GM12878 (cell line): ENCODE results near the gene COL20A1. TPM values are rescaled to one million over a fixed set of nuclear protein-coding genes. Genes with fewer than 3 reads are reported as not detected.

Experiments used
- ATAC-seq: fragments of 200-7000 bp; cut with Tn5 transposase; 3 replicates; pipeline ENCODE4 v1.9.1; 2020; ENCODE audit warnings: mild to moderate bottlenecking, moderate library complexity
- BruUV-seq: library from RNA; stranded (reverse); fragments of 400-500 nt; replicated peaks from 2 replicates; lab custom pipeline; 2021; lab: Mats Ljungman, UMichigan
- CTCF ChIA-PET: fragments of 300-600 bp; sonication (Branson Sonifier 250); formaldehyde crosslinking; extraction: SDS; loops from one replicate; lab custom pipeline; 2021; ENCODE audit warnings: inconsistent platforms; lab: Yijun Ruan, JAX
- POLR2A ChIA-PET: fragments of 350-600 bp; formaldehyde crosslinking; extraction: SDS; loops from one replicate; lab custom pipeline; 2021; ENCODE audit warnings: inconsistent platforms; lab: Charles Lee
- RAD21 ChIA-PET: fragments of 300-600 bp; sonication (Branson Sonifier 250); formaldehyde crosslinking; loops from one replicate; lab custom pipeline; 2023; ENCODE audit warnings: antibody characterized with exemption; ENCODE audit not compliant: unreplicated experiment; lab: Charles Lee
- SMC1A ChIA-PET: fragments of 300-600 bp; sonication (Branson Sonifier 250); formaldehyde crosslinking; loops from one replicate; lab custom pipeline; 2023; ENCODE audit not compliant: unreplicated experiment, uncharacterized antibody; lab: Charles Lee
- DNase-seq: peaks from one replicate; pipeline ENCODE4 v3.0.0-alpha.2; 2011; ENCODE audit warnings: low read depth, low spot score
- FAIRE-seq: peaks from 3 replicates; lab custom pipeline; 2011; peaks lifted over from hg19 to GRCh38; lab: Jason Lieb, UNC
- H2AFZ ChIP-seq: 2 replicates; pipeline ENCODE4 v1.6.0; 2011; ENCODE audit warnings: low read depth, low read length, control low read depth; ENCODE audit not compliant: control insufficient read depth
- H3K27ac ChIP-seq: 2 replicates; pipeline ENCODE4 v1.5.1; 2011; ENCODE audit warnings: control low read depth; ENCODE audit not compliant: control insufficient read depth, insufficient read depth
- H3K27me3 ChIP-seq, 2 experiments: replicated peaks in 1 of 2; 2 replicates each; pipeline versions ENCODE4 v1.6.0 to v1.6.1; 2011; ENCODE audit warnings: low read length in 1 of 2; ENCODE audit not compliant: control insufficient read depth in 2 of 2, insufficient read depth in 2 of 2
- H3K36me3 ChIP-seq, 2 experiments: 2 replicates each; pipeline ENCODE4 v1.5.1; 2011; ENCODE audit warnings: low read length in 1 of 2; ENCODE audit not compliant: control insufficient read depth in 2 of 2, insufficient read depth in 2 of 2
- H3K4me1 ChIP-seq: 2 replicates; pipeline ENCODE4 v1.6.1; 2011; ENCODE audit warnings: mild to moderate bottlenecking, low read length, moderate library complexity, mixed read lengths; ENCODE audit not compliant: control insufficient read depth, insufficient read depth
- H3K4me2 ChIP-seq: 2 replicates; pipeline ENCODE4 v1.6.0; 2011; ENCODE audit warnings: control low read depth; ENCODE audit not compliant: control insufficient read depth, insufficient read depth
- H3K4me3 ChIP-seq: fragments of 200-600 bp; sonication (generic); 2 replicates; pipeline ENCODE4 v1.5.1; 2016
- H3K79me2 ChIP-seq: 2 replicates; pipeline ENCODE4 v1.6.0; 2011; ENCODE audit warnings: low read length; ENCODE audit not compliant: control insufficient read depth, insufficient read depth
- H3K9ac ChIP-seq: 2 replicates; pipeline ENCODE4 v1.8.0; 2011; ENCODE audit warnings: low read length, control low read depth, mixed read lengths; ENCODE audit not compliant: control insufficient read depth, insufficient read depth
- H3K9me3 ChIP-seq: replicated peaks from 3 replicates; pipeline ENCODE4 v1.5.1; 2011; ENCODE audit warnings: mild to moderate bottlenecking, low read length; ENCODE audit not compliant: control insufficient read depth, insufficient read depth
- H4K20me1 ChIP-seq: 2 replicates; pipeline ENCODE4 v1.6.0; 2011; ENCODE audit not compliant: control insufficient read depth, insufficient read depth
- CHD2 ChIP-seq: IDR thresholded peaks from 2 replicates; pipeline ENCODE4 v1.6.1; 2011; ENCODE audit warnings: low read depth, low read length, improper control_type of control experiment, borderline replicate concordance
- CREB1 ChIP-seq: IDR thresholded peaks from 2 replicates; pipeline ENCODE4 v1.6.1; 2012; ENCODE audit warnings: low read depth, mild to moderate bottlenecking, inconsistent platforms
- ETV6 ChIP-seq, 2 experiments: fragments of 450-650 bp in 1 of 2; IDR thresholded peaks in 1 of 2; conservative IDR thresholded peaks in 1 of 2; 2 replicates each; pipeline ENCODE4 v1.6.1; 2014; ENCODE audit warnings: antibody characterized with exemption in 1 of 2, borderline replicate concordance in 1 of 2, low read depth in 1 of 2, mild to moderate bottlenecking in 1 of 2, moderate library complexity in 1 of 2
- JUND ChIP-seq: IDR thresholded peaks from 2 replicates; pipeline ENCODE4 v1.6.1; 2012; ENCODE audit warnings: low read depth, mild to moderate bottlenecking, low read length, improper control_type of control experiment, moderate library complexity
- KDM1A ChIP-seq: fragments of 200-600 bp; sonication (generic); IDR thresholded peaks from 2 replicates; pipeline ENCODE4 v1.6.1; 2016; ENCODE audit warnings: borderline replicate concordance
- MEF2B ChIP-seq: fragments of 450-650 bp; IDR thresholded peaks from 2 replicates; pipeline ENCODE4 v1.6.1; 2018; ENCODE audit warnings: mild to moderate bottlenecking, moderate library complexity; ENCODE audit not compliant: partially characterized antibody, poor library complexity, severe bottlenecking
- MLLT1 ChIP-seq: fragments of 450-650 bp; IDR thresholded peaks from 2 replicates; pipeline ENCODE4 v1.6.1; 2016; ENCODE audit warnings: mild to moderate bottlenecking
- PKNOX1 ChIP-seq: fragments of 450-650 bp; IDR thresholded peaks from 2 replicates; pipeline ENCODE4 v1.6.1; 2016; ENCODE audit warnings: mild to moderate bottlenecking
- RELB ChIP-seq: fragments of 450-650 bp; IDR thresholded peaks from 2 replicates; pipeline ENCODE4 v1.6.1; 2017; ENCODE audit warnings: low read depth, mild to moderate bottlenecking, moderate library complexity
- TCF3 ChIP-seq: IDR thresholded peaks from 2 replicates; pipeline ENCODE4 v1.6.1; 2012; ENCODE audit warnings: low read depth, mild to moderate bottlenecking, low read length, borderline replicate concordance; ENCODE audit not compliant: insufficient read depth
- ZBTB40 ChIP-seq: fragments of 450-650 bp; IDR thresholded peaks from 2 replicates; pipeline ENCODE4 v1.6.1; 2016; ENCODE audit warnings: mild to moderate bottlenecking, moderate library complexity, borderline replicate concordance
- WGBS: methylation state at CpG from one replicate; pipeline ENCODE4 v1.1.6; 2016; ENCODE audit warnings: low lambda C conversion rate; ENCODE audit not compliant: insufficient replicate concordance, insufficient coverage; ENCODE audit errors: missing lambda C conversion rate; 5-methylcytosine and 5-hydroxymethylcytosine counted together
- in situ Hi-C: fragments of 300-500 bp; cut with MboI; formaldehyde crosslinking; loops from 9 replicates; pipeline ENCODE4 v1.14.3; 2018; ENCODE audit warnings: mixed read lengths
- intact Hi-C: fragments of 100-400 bp; cut with micrococcal nuclease; formaldehyde crosslinking; loops from one replicate; pipeline ENCODE4 v1.14.2; 2022; ENCODE audit not compliant: unreplicated experiment
- polyA plus RNA-seq, 11 experiments: library from polyadenylated mRNA; depleted of rRNA in 4 of 11; unstranded in 6 of 11; stranded (reverse) in 5 of 11; fragments of >200 nt; fragmentation: Nextera tagmentation in 4 of 11; fragmentation: Illumina TruSeq in 1 of 11; extraction: Ambion mirVana in 4 of 11; extraction: Trizol in 1 of 11; gene quantifications; 1 replicate in 1 of 11; 2 replicates in 10 of 11; pipeline versions ENCODE4 v1.2.1 to v1.2.3, GENCODE V29; 2011 to 2016; ENCODE audit warnings: inconsistent platforms in 2 of 11, missing spikeins in 2 of 11, low read depth in 1 of 11
- total RNA-seq, 4 experiments: library from RNA; depleted of rRNA in 3 of 4; stranded (reverse); fragments of >200 nt in 3 of 4; fragmentation: Illumina TruSeq in 1 of 4; extraction: Trizol in 1 of 4; gene quantifications; 2 replicates each; pipeline versions ENCODE4 v1.2.1 to v1.2.3, GENCODE V29; 2013 to 2021

The COL20A1 gene
- total and polyA plus RNA-seq, 10 of the 15 experiments (the other 5 are each of a cell fraction or from before 2014, with no cell fraction given): not detected

GRCh38 chr20:63261060-63261794, 31.8 kb upstream of the COL20A1 start:
- H3K27me3 ChIP-seq: peaks cover 0 to 6% of the 10 kb centered on the region in 2 experiments; a peak in 2 of 4 replicates
- in situ Hi-C loops: no loop called here
- no peaks in the 10 kb centered on the region for H3K79me2 ChIP-seq
- no peak overlapping the region for H3K4me2 ChIP-seq
- H2AFZ ChIP-seq: no peak overlapping the region
- FAIRE-seq (no peak), DNase-seq (no peak), ATAC-seq (no peak)
- H3K9me3 ChIP-seq: no peaks in the 10 kb centered on the region
- H3K4me1 ChIP-seq: no peaks in the 10 kb centered on the region
- no TSS peak for BruUV-seq
- no peak for TF ChIP-seq JUND
- TF ChIP-seq ZBTB40: no peak
- no peak for TF ChIP-seq ETV6 (conservative IDR thresholded peaks at IDR 0.05 in 1 of 2, IDR thresholded peaks at IDR 0.05 in 1 of 2; ENCODE audit: borderline replicate concordance in 1 of 2, low read depth in 1 of 2)
- TF ChIP-seq CHD2: no peak
- TF ChIP-seq CREB1: no peak
- TF ChIP-seq RELB: no peak
- no peak for TF ChIP-seq KDM1A
- TF ChIP-seq TCF3: no peak
- TF ChIP-seq MEF2B: no peak
- no peak for TF ChIP-seq MLLT1
- TF ChIP-seq PKNOX1: no peak
- H4K20me1 ChIP-seq: no peaks in the 10 kb centered on the region
- ChIA-PET POLR2A (no interaction called here), SMC1A (no interaction called here), CTCF (no interaction called here), RAD21 (no interaction called here)
- H3K36me3 ChIP-seq: no peaks in the 10 kb centered on the region
- intact Hi-C loops: no loop called here
- 31% methylated on average over 25 of the region's 25 CpGs for WGBS
- no peak overlapping the region for H3K27ac ChIP-seq
- H3K9ac ChIP-seq: no peak overlapping the region
- H3K4me3 ChIP-seq: no peak overlapping the region
